IMR-90 (cell line): Measurements from ENCODE around the gene SOSTDC1. TPM values are rescaled to one million over a fixed set of nuclear protein-coding genes. Genes with fewer than 3 reads are reported as not detected.

Experiments used
- ATAC-seq: fragments of 200-7000 bp; cut with Tn5 transposase; 2 replicates; pipeline ENCODE4 v1.9.1; 2020; ENCODE audit warnings: low read depth, mild to moderate bottlenecking, moderate library complexity
- BruUV-seq: library from RNA; stranded (reverse); fragments of 400-500 nt; replicated peaks from 2 replicates; lab custom pipeline; 2021; lab: Mats Ljungman, UMichigan
- CTCF ChIA-PET: fragments of 300-600 bp; formaldehyde crosslinking; extraction: SDS; loops from one replicate; lab custom pipeline; 2021; ENCODE audit warnings: antibody characterized with exemption; lab: Yijun Ruan, JAX
- POLR2A ChIA-PET: fragments of 300-600 bp; sonication (Branson Sonifier 250); formaldehyde crosslinking; loops from one replicate; lab custom pipeline; 2022; ENCODE audit warnings: antibody characterized with exemption; ENCODE audit not compliant: unreplicated experiment; lab: Charles Lee
- DNase-seq: peaks from one replicate; pipeline ENCODE4 v3.0.0; 2013
- H2AFZ ChIP-seq: replicated peaks from 2 replicates; pipeline ENCODE3; 2013; ENCODE audit warnings: low read length, mild to moderate bottlenecking; ENCODE audit not compliant: poor library complexity
- H2AK5ac ChIP-seq: 2 replicates; pipeline ENCODE4 v1.6.1; 2013; ENCODE audit warnings: low read depth, low read length, inconsistent platforms
- H2AK9ac ChIP-seq: replicated peaks from 2 replicates; pipeline ENCODE3; 2013; ENCODE audit warnings: mild to moderate bottlenecking, low read depth, low read length, moderate library complexity; ENCODE audit not compliant: poor library complexity
- H2BK120ac ChIP-seq: 2 replicates; pipeline ENCODE4 v1.6.1; 2013; ENCODE audit warnings: low read depth, low read length, inconsistent platforms
- H2BK15ac ChIP-seq: 3 replicates; pipeline ENCODE4 v1.6.1; 2013; ENCODE audit warnings: low read depth, low read length, inconsistent platforms
- H2BK20ac ChIP-seq: 2 replicates; pipeline ENCODE4 v1.6.1; 2013; ENCODE audit warnings: low read depth, mild to moderate bottlenecking, inconsistent platforms, low read length, moderate library complexity
- H2BK5ac ChIP-seq: 2 replicates; pipeline ENCODE4 v1.6.1; 2013; ENCODE audit warnings: mild to moderate bottlenecking, low read depth, low read length, inconsistent platforms; ENCODE audit not compliant: poor library complexity, severe bottlenecking
- H3K14ac ChIP-seq: replicated peaks from 2 replicates; pipeline ENCODE4 v1.6.1; 2013; ENCODE audit warnings: low read depth, low read length, inconsistent platforms
- H3K18ac ChIP-seq: 2 replicates; pipeline ENCODE4 v1.6.1; 2013; ENCODE audit warnings: low read depth, low read length, control low read depth
- H3K23ac ChIP-seq: 2 replicates; pipeline ENCODE4 v1.6.1; 2013; ENCODE audit warnings: low read depth, low read length, inconsistent platforms
- H3K27ac ChIP-seq: 2 replicates; pipeline ENCODE4 v1.5.1; 2013; ENCODE audit warnings: mild to moderate bottlenecking, control low read depth, low read length; ENCODE audit not compliant: insufficient read depth
- H3K27me3 ChIP-seq: 2 replicates; pipeline ENCODE4 v1.6.1; 2013; ENCODE audit warnings: low read length; ENCODE audit not compliant: control insufficient read depth, insufficient read depth
- H3K36me3 ChIP-seq: 2 replicates; pipeline ENCODE4 v1.6.1; 2013; ENCODE audit warnings: low read length, mixed read lengths; ENCODE audit not compliant: control insufficient read depth, insufficient read depth
- H3K4ac ChIP-seq: 2 replicates; pipeline ENCODE4 v1.6.1; 2013; ENCODE audit warnings: low read depth, low read length, inconsistent platforms
- H3K4me1 ChIP-seq: 2 replicates; pipeline ENCODE4 v1.6.1; 2013; ENCODE audit warnings: low read length, mixed read lengths; ENCODE audit not compliant: control insufficient read depth, insufficient read depth
- H3K4me2 ChIP-seq: 2 replicates; pipeline ENCODE4 v1.6.1; 2013; ENCODE audit warnings: low read depth, mild to moderate bottlenecking, control low read depth, low read length, moderate library complexity
- H3K4me3 ChIP-seq: 2 replicates; pipeline ENCODE4 v1.5.1; 2013; ENCODE audit warnings: low read depth, mild to moderate bottlenecking, control low read depth, low read length, moderate library complexity; ENCODE audit not compliant: insufficient read depth
- H3K56ac ChIP-seq: 2 replicates; pipeline ENCODE4 v1.6.1; 2013; ENCODE audit warnings: low read length, inconsistent platforms; ENCODE audit not compliant: insufficient read depth; ENCODE audit errors: extremely low read depth
- H3K79me1 ChIP-seq, 2 experiments: 2 replicates each; pipeline ENCODE4 v1.6.1; 2013; ENCODE audit warnings: low read length in 2 of 2, inconsistent platforms in 1 of 2, low read depth in 1 of 2
- H3K9ac ChIP-seq: 2 replicates; pipeline ENCODE4 v1.6.1; 2013; ENCODE audit warnings: low read depth, low read length, control low read depth
- H3K9me1 ChIP-seq: 2 replicates; pipeline ENCODE4 v1.6.1; 2013; ENCODE audit warnings: low read length, inconsistent platforms; ENCODE audit not compliant: insufficient read depth
- H3K9me3 ChIP-seq: 2 replicates; pipeline ENCODE4 v1.6.1; 2013; ENCODE audit warnings: low read length; ENCODE audit not compliant: control insufficient read depth, insufficient read depth
- H4K20me1 ChIP-seq: 2 replicates; pipeline ENCODE4 v1.6.1; 2013; ENCODE audit warnings: low read length, inconsistent platforms; ENCODE audit not compliant: insufficient read depth
- H4K5ac ChIP-seq: 2 replicates; pipeline ENCODE4 v1.6.1; 2013; ENCODE audit warnings: mild to moderate bottlenecking, low read depth, low read length, control low read depth
- H4K8ac ChIP-seq, 2 experiments: 2 replicates each; pipeline ENCODE4 v1.6.1; 2013; ENCODE audit warnings: low read depth in 2 of 2, low read length in 2 of 2, control low read depth in 1 of 2, inconsistent platforms in 1 of 2
- H4K91ac ChIP-seq: 2 replicates; pipeline ENCODE4 v1.6.1; 2013; ENCODE audit warnings: low read depth, low read length, inconsistent platforms; ENCODE audit not compliant: insufficient read depth
- BHLHE40 ChIP-seq: fragments of 150-350 bp; IDR thresholded peaks from 2 replicates; pipeline ENCODE4 v1.6.1; 2016; ENCODE audit warnings: mild to moderate bottlenecking, low read depth, low read length
- MAFK ChIP-seq: IDR thresholded peaks from 2 replicates; pipeline ENCODE4 v1.6.1; 2012; ENCODE audit warnings: low read depth, low read length, improper control_type of control experiment
- NFE2L2 ChIP-seq: fragments of 150-350 bp; IDR thresholded peaks from 2 replicates; pipeline ENCODE4 v1.6.1; 2016; ENCODE audit warnings: low read depth, mild to moderate bottlenecking, low read length
- POLR2A ChIP-seq: IDR thresholded peaks from 2 replicates; pipeline ENCODE4 v1.6.1; 2012; ENCODE audit warnings: mild to moderate bottlenecking, low read depth, low read length
- RAD21 ChIP-seq: IDR thresholded peaks from 2 replicates; pipeline ENCODE4 v1.6.1; 2012; ENCODE audit warnings: low read length, improper control_type of control experiment
- WGBS, 2 experiments: methylation state at CpG; one replicate each; pipeline versions ENCODE4 v1.1.5 to v1.1.7; 2013; ENCODE audit warnings: missing lambda C conversion rate in 2 of 2; ENCODE audit not compliant: insufficient read length in 1 of 2; ENCODE audit errors: extremely low coverage in 2 of 2; 5-methylcytosine and 5-hydroxymethylcytosine counted together
- dilution Hi-C: fragments of 300-500 bp; cut with HindIII; formaldehyde crosslinking; loops from one replicate; pipeline ENCODE4 v1.14.3; 2018; ENCODE audit warnings: low sequenced_read_pairs; ENCODE audit not compliant: unreplicated experiment
- in situ Hi-C: fragments of 300-500 bp; cut with MboI; formaldehyde crosslinking; loops from 3 replicates; pipeline ENCODE4 v1.14.3; 2019; ENCODE audit warnings: low sequenced_read_pairs, inconsistent platforms, mixed read lengths
- intact Hi-C: fragments of 100-400 bp; cut with micrococcal nuclease; formaldehyde crosslinking; loops from 2 replicates; pipeline ENCODE4 v1.10.0; 2022
- polyA plus RNA-seq, 3 experiments: library from polyadenylated mRNA; depleted of rRNA; stranded (reverse); fragments of >200 nt; gene quantifications; 2 replicates each; pipeline ENCODE4 v1.2.3, GENCODE V29; 2012; ENCODE audit warnings: low replicate concordance in 1 of 3
- total RNA-seq: library from RNA; depleted of rRNA; stranded (reverse); fragments of >200 nt; gene quantifications from 2 replicates; pipeline ENCODE4 v1.2.3, GENCODE V29; 2012

SOSTDC1 gene
- total and polyA plus RNA-seq, 2 of the 4 experiments (the other 2 are of a cell fraction): 0.07 TPM; not detected in 1

GRCh38 chr7:16494955-16495719, 29.6 kb upstream of the SOSTDC1 start:
- TF ChIP-seq NFE2L2: no peak
- TF ChIP-seq POLR2A: no peak
- no peak for TF ChIP-seq BHLHE40
- TF ChIP-seq MAFK: no peak
- no peak for TF ChIP-seq RAD21
- intact Hi-C loops: no loop called here
- ChIA-PET POLR2A (no interaction called here), CTCF (interaction anchor here (0.8 kb wide), 1 partner anchor 51 kb away, joined by 3 read pairs; no protein-coding TSS in a partner anchor)
- H3K56ac ChIP-seq: no peak overlapping the region
- no peak overlapping the region for H2BK5ac ChIP-seq
- no peak overlapping the region for H3K4me3 ChIP-seq
- H2BK120ac ChIP-seq: no peak overlapping the region
- no peaks in the 10 kb centered on the region for H3K9me1 ChIP-seq
- WGBS, 2 experiments: no CpG with 5 or more reads among the region's 4 CpGs
- H4K5ac ChIP-seq: no peak overlapping the region
- H3K4ac ChIP-seq: no peak overlapping the region
- H3K18ac ChIP-seq: no peak overlapping the region
- no peak overlapping the region for H3K9ac ChIP-seq
- in situ Hi-C loops: no loop called here
- no peak overlapping the region for H2BK15ac ChIP-seq
- H3K36me3 ChIP-seq: no peaks in the 10 kb centered on the region
- no peaks in the 10 kb centered on the region for H3K27me3 ChIP-seq
- no peaks in the 10 kb centered on the region for H3K79me1 ChIP-seq
- ATAC-seq (no peak), DNase-seq (no peak)
- BruUV-seq: no TSS peak
- no peak overlapping the region for H4K8ac ChIP-seq
- no peak overlapping the region for H3K4me2 ChIP-seq
- H4K91ac ChIP-seq: no peak overlapping the region
- no peaks in the 10 kb centered on the region for H4K20me1 ChIP-seq
- H3K23ac ChIP-seq: no peak overlapping the region
- H2BK20ac ChIP-seq: no peak overlapping the region
- H2AK9ac ChIP-seq: no peak overlapping the region
- no peak overlapping the region for H2AK5ac ChIP-seq
- H3K27ac ChIP-seq: no peak overlapping the region
- dilution Hi-C loops: no loop called here
- H3K4me1 ChIP-seq: no peaks in the 10 kb centered on the region
- H2AFZ ChIP-seq: no peak overlapping the region
- no peak overlapping the region for H3K14ac ChIP-seq
- no peaks in the 10 kb centered on the region for H3K9me3 ChIP-seq
